Pancreas (tissue), 10 donors: ENCODE results near the gene PHF21A. TPM values are rescaled to one million over a fixed set of nuclear protein-coding genes. Genes with fewer than 3 reads are reported as not detected.
"Not testable (repeated sequence)": the region's sequence is repeated elsewhere in the genome, so short reads cannot be mapped to it uniquely, and the experiment has no call there.

ENCODE experiments used
- ATAC-seq, 4 donors: fragments of 200-7000 bp; cut with Tn5 transposase; one replicate each; pipeline versions ENCODE4 v1.8.0 to v1.9.1; 2020; ENCODE audit warnings: mild to moderate bottlenecking in 4 of 4, moderate library complexity in 4 of 4
- DNase-seq, 6 donors: peaks; one replicate each; pipeline ENCODE4 v3.0.0-alpha.2; 2020
- FAIRE-seq: peaks from 2 replicates; lab custom pipeline; 2012; peaks lifted over from hg19 to GRCh38; lab: Jason Lieb, UNC
- H3K27ac ChIP-seq, 4 donors: fragments of 200-600 bp; sonication (generic); 1 replicate in 3 of 4; 2 replicates in 1 of 4; pipeline versions ENCODE4 v1.5.0 to v1.8.0; 2020
- H3K27me3 ChIP-seq, 4 donors: fragments of 200-600 bp; one replicate each; pipeline ENCODE4 v1.8.0; 2021
- H3K36me3 ChIP-seq, 3 donors: fragments of 200-600 bp; sonication (generic) in 1 of 3; one replicate each; pipeline versions ENCODE4 v1.5.0 to v1.8.0; 2020 to 2021
- H3K4me1 ChIP-seq, 3 donors: fragments of 200-600 bp; one replicate each; pipeline ENCODE4 v1.8.0; 2021
- H3K4me3 ChIP-seq, 4 donors: fragments of 200-600 bp; sonication (generic) in 2 of 4; one replicate each; pipeline versions ENCODE4 v1.5.0 to v1.8.0; 2020 to 2021
- H3K9me3 ChIP-seq, 4 donors: fragments of 200-600 bp; one replicate each; pipeline ENCODE4 v1.8.0; 2021
- WGBS, 2 donors: extraction: QIAGEN DNeasy Blood & Tissue Kit; methylation state at CpG; one replicate each; pipeline ENCODE4 v1.1.7; 2013; 5-methylcytosine and 5-hydroxymethylcytosine counted together
- intact Hi-C, 3 donors: fragments of 100-400 bp; cut with DNase I; formaldehyde crosslinking; loops; one replicate each; pipeline versions ENCODE4 v1.11.1 to v1.14.2; 2022
- polyA plus RNA-seq, 2 donors: library from polyadenylated mRNA; stranded (reverse); fragments of 200-250 nt; gene quantifications; one replicate each; pipeline ENCODE4 v1.2.3, GENCODE V29; 2013
- total RNA-seq, 6 donors: library from RNA; stranded (reverse); fragmentation: NEBNext Ultra II Directional in 4 of 6; extraction: Animal tissue kit (Norgen Biotek cat#: 25700) in 4 of 6; gene quantifications; one replicate each; pipeline versions ENCODE4 v1.2.1 to v1.2.4, GENCODE V29; 2021 to 2023
- TF ChIP-seq, protein P1 (sequence below), 4 donors: fragments of 200-600 bp; sonication (generic) in 3 of 4; IDR thresholded peaks; one replicate each; pipeline versions ENCODE4 v1.5.0 to v1.8.0; 2021; ENCODE audit warnings: antibody characterized with exemption in 4 of 4
- donor health status: healthy with polysubstance abuse.
- donor health status: DM: no; HTN: no; CAD: no; lungs with moderate emphysema.
- donor health status: DM: no; HTN: no; CAD: no.
- donor health status: control.
- donor health status: control.
- donor health status: Bipolar disorder and iron deficiency.
- donor health status: DM: yes; HTN: yes; CAD: no.
- donor health status: DM: no; HTN: no; CAD: no.
- donor health status: DM: no; HTN: no; CAD: no.
- donor health status: DM: yes; HTN: yes; CAD: no.

PHF21A gene
- total and polyA plus RNA-seq, 8 donors = 11.4 to 30.3 (median 14.4) TPM

DNA sequence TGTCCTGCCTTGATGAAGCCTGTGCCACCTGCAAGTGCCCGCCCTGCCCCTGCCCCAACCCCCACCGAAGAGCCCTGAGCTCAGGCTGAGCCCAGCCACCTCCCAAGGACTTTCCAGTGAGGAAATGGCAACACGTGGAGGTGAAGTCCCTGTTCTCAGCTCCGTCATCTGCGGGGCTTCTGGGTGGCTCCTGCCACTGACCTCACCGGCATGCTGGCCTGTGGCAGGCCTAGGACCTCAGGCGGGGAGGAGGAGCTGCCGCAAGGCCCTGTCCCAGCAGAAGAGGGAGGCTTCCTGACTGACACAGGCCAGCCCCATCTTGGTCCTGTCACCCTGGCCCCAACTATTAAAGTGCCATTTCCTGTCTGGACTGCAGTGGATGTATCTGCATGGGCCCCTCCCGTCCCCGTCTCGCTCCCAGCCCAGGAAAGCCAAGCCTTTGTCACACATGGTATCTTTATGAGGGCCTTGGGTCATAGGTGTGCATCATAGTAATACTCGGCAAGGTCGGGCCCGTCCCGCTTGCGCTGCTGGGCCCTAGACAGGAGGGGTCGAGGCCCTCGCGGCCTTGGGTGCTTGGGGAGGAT, 215.1 kb downstream of the PHF21A start:
- Histone ChIP-seq H3K9me3 (no peaks in the 10 kb centered on the region), H3K36me3 (peaks cover 5 to 31% (median 8%) of the 10 kb centered on the region in 3 donors), H3K27me3 (no peaks in the 10 kb centered on the region), H3K27ac (peak overlapping the region; percentile 70 to 87 (median 80)), H3K4me1 (peaks cover 19 to 34% (median 31%) of the 10 kb centered on the region in 3 donors), H3K4me3 (no peak overlapping the region)
- DNase-seq (peak; percentile 79 to 96 (median 94)), FAIRE-seq (no peak), ATAC-seq (peak; percentile 76 to 85 (median 83))
- TF ChIP-seq, protein P1, sequence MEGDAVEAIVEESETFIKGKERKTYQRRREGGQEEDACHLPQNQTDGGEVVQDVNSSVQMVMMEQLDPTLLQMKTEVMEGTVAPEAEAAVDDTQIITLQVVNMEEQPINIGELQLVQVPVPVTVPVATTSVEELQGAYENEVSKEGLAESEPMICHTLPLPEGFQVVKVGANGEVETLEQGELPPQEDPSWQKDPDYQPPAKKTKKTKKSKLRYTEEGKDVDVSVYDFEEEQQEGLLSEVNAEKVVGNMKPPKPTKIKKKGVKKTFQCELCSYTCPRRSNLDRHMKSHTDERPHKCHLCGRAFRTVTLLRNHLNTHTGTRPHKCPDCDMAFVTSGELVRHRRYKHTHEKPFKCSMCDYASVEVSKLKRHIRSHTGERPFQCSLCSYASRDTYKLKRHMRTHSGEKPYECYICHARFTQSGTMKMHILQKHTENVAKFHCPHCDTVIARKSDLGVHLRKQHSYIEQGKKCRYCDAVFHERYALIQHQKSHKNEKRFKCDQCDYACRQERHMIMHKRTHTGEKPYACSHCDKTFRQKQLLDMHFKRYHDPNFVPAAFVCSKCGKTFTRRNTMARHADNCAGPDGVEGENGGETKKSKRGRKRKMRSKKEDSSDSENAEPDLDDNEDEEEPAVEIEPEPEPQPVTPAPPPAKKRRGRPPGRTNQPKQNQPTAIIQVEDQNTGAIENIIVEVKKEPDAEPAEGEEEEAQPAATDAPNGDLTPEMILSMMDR (IDR thresholded peaks at IDR 0.05) = no peak
- intact Hi-C loops = no loop called here
- 27 to 40% methylated on average over 19 of the region's 19 CpGs for WGBS, 2 donors

DNA sequence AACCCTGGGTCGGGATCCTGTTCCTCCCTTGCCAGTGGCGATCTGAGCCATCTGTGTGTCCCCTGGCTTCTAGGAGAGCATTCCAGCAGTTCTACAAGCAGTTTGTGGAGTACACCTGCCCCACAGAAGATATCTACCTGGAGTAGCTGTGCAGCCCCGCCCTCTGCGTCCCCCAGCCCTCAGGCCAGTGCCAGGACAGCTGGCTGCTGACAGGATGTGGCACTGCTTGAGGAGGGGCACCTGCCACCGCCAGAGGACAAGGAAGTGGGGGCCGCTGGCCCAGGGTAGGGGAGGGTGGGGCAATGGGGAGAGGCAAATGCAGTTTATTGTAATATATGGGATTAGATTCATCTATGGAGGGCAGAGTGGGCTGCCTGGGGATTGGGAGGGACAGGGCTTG, 215.7 kb downstream of the PHF21A start:
- DNase-seq (peak in 4 of 6 donors; percentile 56 to 82 (median 68)), ATAC-seq (peak; percentile 8 to 29 (median 17))
- H3K4me3 ChIP-seq, intact Hi-C loops, FAIRE-seq, H3K27me3 ChIP-seq, H3K9me3 ChIP-seq: not testable (repeated sequence)
- Histone ChIP-seq H3K36me3 (peaks cover 0 to 25% (median 7%) of the 10 kb centered on the region in 3 donors), H3K4me1 (peaks cover 19 to 34% (median 31%) of the 10 kb centered on the region in 3 donors), H3K27ac (peak overlapping the region; percentile 65 to 87 (median 76))
- WGBS, 2 donors = 28 to 54% methylated on average over 6 of the region's 6 CpGs

DNA sequence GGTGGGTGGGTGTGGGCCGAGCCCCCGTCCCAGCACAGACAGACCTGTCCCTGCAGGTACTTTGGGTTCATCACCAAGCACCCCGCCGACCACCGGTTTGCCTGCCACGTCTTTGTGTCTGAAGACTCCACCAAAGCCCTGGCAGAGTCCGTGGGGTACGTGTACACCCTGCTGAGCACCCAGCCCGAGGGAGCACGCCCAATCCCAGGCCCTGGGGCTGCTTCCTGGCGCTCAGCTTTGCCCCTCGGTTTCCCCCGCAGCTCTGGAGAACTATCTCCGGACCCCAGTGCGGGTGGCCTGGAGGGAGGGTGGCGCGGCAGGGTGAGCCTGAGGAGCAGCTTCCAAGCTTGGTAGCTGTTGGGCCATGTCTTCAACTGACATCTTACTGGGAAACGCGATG, 216.2 kb downstream of the PHF21A start:
- FAIRE-seq (no peak), DNase-seq (peak in 2 of 6 donors; percentile 34 to 80), ATAC-seq (no peak)
- Histone ChIP-seq H3K27ac (peak overlapping the region; percentile 65 to 87 (median 76)), H3K36me3 (peaks cover 0 to 21% (median 3%) of the 10 kb centered on the region in 3 donors), H3K4me3 (no peak overlapping the region), H3K9me3 (no peaks in the 10 kb centered on the region), H3K4me1 (peaks cover 19 to 34% (median 31%) of the 10 kb centered on the region in 3 donors), H3K27me3 (no peaks in the 10 kb centered on the region)
- intact Hi-C loops = no loop called here
- TF ChIP-seq, protein P1 (IDR thresholded peaks at IDR 0.05) = no peak
- WGBS, 2 donors = 85 to 88% methylated on average over 19 of the region's 19 CpGs

DNA sequence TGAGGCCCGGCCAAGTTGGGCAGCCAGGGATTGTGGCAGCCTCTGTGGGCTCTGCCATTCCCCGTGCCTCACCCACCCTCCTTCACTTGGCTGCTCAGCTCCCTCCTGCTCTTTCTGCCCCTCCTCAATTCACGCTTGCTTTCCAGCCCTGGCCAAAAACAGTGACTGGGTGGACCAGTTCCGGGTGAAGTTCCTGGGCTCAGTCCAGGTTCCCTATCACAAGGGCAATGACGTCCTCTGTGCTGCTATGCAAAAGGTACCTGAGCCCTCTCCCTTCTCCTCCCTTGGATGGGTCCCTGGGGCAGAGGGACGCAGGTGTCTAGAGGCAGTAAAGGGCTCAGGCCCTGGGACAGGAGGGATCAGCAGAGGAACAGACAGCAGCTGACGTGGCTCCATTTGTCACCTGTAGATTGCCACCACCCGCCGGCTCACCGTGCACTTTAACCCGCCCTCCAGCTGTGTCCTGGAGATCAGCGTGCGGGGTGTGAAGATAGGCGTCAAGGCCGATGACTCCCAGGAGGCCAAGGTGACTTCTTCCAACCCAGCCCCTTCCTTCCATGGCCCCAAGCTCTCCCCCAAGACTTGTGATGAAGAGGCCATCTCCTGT, 216.8 kb downstream of the PHF21A start:
- intact Hi-C loops = no loop called here
- 47 to 49% methylated on average over 15 of the region's 15 CpGs for WGBS, 2 donors
- H3K9me3 ChIP-seq = no peaks in the 10 kb centered on the region
- ATAC-seq = peak in 1 of 4 donors; percentile 4
- no peak overlapping the region for H3K4me3 ChIP-seq
- DNase-seq = peak in 5 of 6 donors; percentile 45 to 74 (median 68)
- TF ChIP-seq, protein P1 (IDR thresholded peaks at IDR 0.05) = no peak
- peaks cover 0 to 15% (median 3%) of the 10 kb centered on the region in 3 donors for H3K36me3 ChIP-seq
- H3K27me3 ChIP-seq = no peaks in the 10 kb centered on the region
- peaks cover 19 to 34% (median 31%) of the 10 kb centered on the region in 3 donors for H3K4me1 ChIP-seq
- FAIRE-seq = no peak
- H3K27ac ChIP-seq = peak overlapping the region in 3 of 4 donors; percentile 70 to 87 (median 83)

- Histone ChIP-seq H3K4me1 (peaks cover 19 to 37% (median 23%) of the 10 kb centered on the region in 3 donors), H3K27me3 (no peaks in the 10 kb centered on the region), H3K27ac (no peak overlapping the region), H3K4me3 (no peak overlapping the region), H3K36me3 (peaks cover 0 to 14% (median 3%) of the 10 kb centered on the region in 3 donors), H3K9me3 (no peaks in the 10 kb centered on the region)
- WGBS, 2 donors = 92 to 95% methylated on average over 50 to 56 of the region's 56 CpGs
- peak in 2 of 6 donors; percentile 48 to 72 for DNase-seq
- TF ChIP-seq, protein P1 (IDR thresholded peaks at IDR 0.05) = no peak
- intact Hi-C loops = no loop called here
- no peak for ATAC-seq
- FAIRE-seq = no peak
These were observed 218.5 kb downstream of the PHF21A start for GRCh38 chr11:45902452-45903380.
